Diencephalon (tissue), 1 donor: Measurements from ENCODE around the gene KRT84. TPM values are rescaled to one million over a fixed set of nuclear protein-coding genes. Genes with fewer than 3 reads are reported as not detected.

Experiments used
- total RNA-seq: library from RNA; depleted of rRNA; stranded (reverse); fragments of >200 nt; gene quantifications from one replicate; pipeline ENCODE4 v1.2.3, GENCODE V29; 2014

The KRT84 gene
- not detected for total RNA-seq

GRCh38 chr12:52385226-52385702 lies at the start of gene KRT84:
KRT84 (minus strand) TSS chr12:52385652; CDS start chr12:52385585, 67 bp downstream.

DNA sequence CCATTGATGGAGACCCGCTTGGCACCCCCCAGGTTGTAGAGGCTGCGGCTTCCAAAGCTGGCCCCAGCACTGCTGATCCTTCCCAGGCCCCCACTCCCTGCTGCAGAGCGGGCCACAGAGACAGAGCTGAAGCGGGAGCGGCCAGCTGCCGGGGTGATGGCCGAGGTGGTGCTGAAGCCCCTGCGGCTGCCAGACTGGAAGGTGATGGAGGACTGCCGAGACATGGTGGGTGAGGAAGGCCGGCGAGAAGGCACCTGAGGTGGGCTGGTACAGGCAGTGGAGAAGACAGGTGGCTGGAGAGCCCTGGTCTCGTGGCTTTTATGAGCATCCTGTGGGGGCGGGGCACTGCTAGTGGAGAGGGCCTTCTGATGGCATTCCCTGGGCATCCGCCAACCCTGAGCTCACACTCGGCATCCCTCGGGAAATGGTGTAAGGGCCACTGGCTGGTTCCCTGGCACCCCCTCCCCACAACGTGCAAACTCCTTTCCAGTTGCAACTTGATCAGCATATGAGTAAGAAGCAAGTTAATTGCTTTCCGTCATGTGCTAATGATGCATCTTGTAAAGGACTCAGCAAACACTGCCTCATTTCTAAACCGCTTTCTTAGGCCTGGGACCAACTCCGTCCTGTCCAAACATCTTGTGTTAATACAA lies 48.8 kb upstream of the KRT84 start, which contains the start of gene KRT75:
Gene KRT75, minus strand, starts transcription at position 291 of the 653 bp plus-strand sequence. Its CDS starts 67 bp downstream, at position 224.

GRCh38 chr12:52405922-52406385 lies 20.5 kb upstream of the KRT84 start, which contains the start of gene KRT82:
KRT82 (minus strand) TSS chr12:52406335; CDS start chr12:52406277, 58 bp downstream.

GRCh38 chr12:52366738-52367485 lies 18.5 kb downstream of the KRT84 start, which contains the start of gene KRT85:
KRT85 (minus strand) TSS chr12:52367481; CDS start chr12:52367405, 76 bp downstream.

Other genes starting within 250 kb of the KRT84 start
- gene KRT80, start 193.6 kb downstream of the KRT84 start, total RNA-seq: not detected
- gene KRT7, start 152.4 kb downstream of the KRT84 start, total RNA-seq: not detected
- 0.46 TPM for gene KRT86, start 111.0 kb downstream of the KRT84 start, total RNA-seq
- 0.23 TPM for gene KRT81, start 94.1 kb downstream of the KRT84 start, total RNA-seq
- not detected for gene KRT83, start 64.3 kb downstream of the KRT84 start, total RNA-seq
- gene KRT85, start 18.2 kb downstream of the KRT84 start, total RNA-seq: not detected
- not detected for gene KRT82, start 20.7 kb upstream of the KRT84 start, total RNA-seq
- not detected for gene KRT75, start 48.7 kb upstream of the KRT84 start, total RNA-seq
- gene KRT6B, start 66.5 kb upstream of the KRT84 start, total RNA-seq: not detected
- gene KRT6C, start 88.2 kb upstream of the KRT84 start, total RNA-seq: not detected
- gene KRT6A, start 107.6 kb upstream of the KRT84 start, total RNA-seq: not detected
- 0.46 TPM for gene KRT5, start 134.7 kb upstream of the KRT84 start, total RNA-seq
- not detected for gene KRT71, start 167.5 kb upstream of the KRT84 start, total RNA-seq
- gene KRT74, start 188.2 kb upstream of the KRT84 start, total RNA-seq: not detected
- gene KRT72, start 215.8 kb upstream of the KRT84 start, total RNA-seq: 0.23 TPM
- not detected for gene KRT73, start 232.9 kb upstream of the KRT84 start, total RNA-seq